Activated CD8-positive, alpha-beta memory T cell treated with anti-CD3 and anti-CD28 coated beads for 1 hour (primary cell): ENCODE results near the gene BARX1.

ENCODE experiments used
- DNase-seq, 2 donors: peaks; one replicate each; pipeline ENCODE4 v3.0.0-alpha.2; 2020; ENCODE audit warnings: low read depth in 1 of 2; ENCODE audit errors: extremely low read depth in 1 of 2

Gene BARX1

GRCh38 chr9:93902780-93903655 is 52.1 kb downstream of the BARX1 start:
- DNase-seq, result no peak

GRCh38 chr9:93902051-93902779 is 52.9 kb downstream of the BARX1 start:
- no peak for DNase-seq
